Thymus (tissue), 11 donors: Measurements from ENCODE around the gene EFEMP1. TPM values are rescaled to one million over a fixed set of nuclear protein-coding genes. Genes with fewer than 3 reads are reported as not detected.

Source experiments
- DNase-seq, 9 donors: peaks; one replicate each; pipeline ENCODE4 v3.0.0-alpha.2; 2013; ENCODE audit warnings: low spot score in 9 of 9, low read depth in 6 of 9, missing footprints in 1 of 9
- H3K27ac ChIP-seq, 2 donors: one replicate each; pipeline ENCODE4 v1.5.1; 2013; ENCODE audit warnings: control low read depth in 1 of 2, low read depth in 1 of 2, low read length in 1 of 2, mild to moderate bottlenecking in 1 of 2, moderate library complexity in 1 of 2
- H3K27me3 ChIP-seq, 2 donors: one replicate each; pipeline ENCODE4 v1.5.1; 2013; ENCODE audit warnings: low read length in 1 of 2; ENCODE audit not compliant: control insufficient read depth in 2 of 2, insufficient read depth in 1 of 2
- H3K36me3 ChIP-seq, 2 donors: one replicate each; pipeline ENCODE4 v1.5.1; 2013; ENCODE audit warnings: low read length in 1 of 2, mild to moderate bottlenecking in 1 of 2, moderate library complexity in 1 of 2; ENCODE audit not compliant: control insufficient read depth in 2 of 2, insufficient read depth in 2 of 2
- H3K4me1 ChIP-seq, 2 donors: one replicate each; pipeline ENCODE4 v1.5.1; 2013; ENCODE audit warnings: low read length in 2 of 2; ENCODE audit not compliant: control insufficient read depth in 2 of 2, insufficient read depth in 2 of 2
- H3K4me3 ChIP-seq, 2 donors: one replicate each; pipeline ENCODE4 v1.5.1; 2013; ENCODE audit warnings: low read length in 2 of 2, control low read depth in 1 of 2, mild to moderate bottlenecking in 1 of 2
- H3K9me3 ChIP-seq, 2 donors: one replicate each; pipeline ENCODE4 v1.5.1; 2013; ENCODE audit warnings: low read length in 1 of 2, mild to moderate bottlenecking in 1 of 2; ENCODE audit not compliant: control insufficient read depth in 2 of 2, insufficient read depth in 1 of 2
- WGBS: extraction: QIAGEN DNeasy Blood & Tissue Kit; methylation state at CpG from one replicate; pipeline ENCODE4 v1.1.7; 2013; 5-methylcytosine and 5-hydroxymethylcytosine counted together
- polyA plus RNA-seq: library from polyadenylated mRNA; stranded (reverse); fragments of 200-250 nt; gene quantifications from one replicate; pipeline ENCODE4 v1.2.3, GENCODE V29; 2013
- total RNA-seq: library from RNA; stranded (reverse); fragments of 120-200 nt; gene quantifications from one replicate; pipeline ENCODE4 v1.2.4, GENCODE V29; 2013
- donor health status: healthy.

The EFEMP1 gene
- total and polyA plus RNA-seq, 2 donors = 4.0 to 24.3 TPM

DNA sequence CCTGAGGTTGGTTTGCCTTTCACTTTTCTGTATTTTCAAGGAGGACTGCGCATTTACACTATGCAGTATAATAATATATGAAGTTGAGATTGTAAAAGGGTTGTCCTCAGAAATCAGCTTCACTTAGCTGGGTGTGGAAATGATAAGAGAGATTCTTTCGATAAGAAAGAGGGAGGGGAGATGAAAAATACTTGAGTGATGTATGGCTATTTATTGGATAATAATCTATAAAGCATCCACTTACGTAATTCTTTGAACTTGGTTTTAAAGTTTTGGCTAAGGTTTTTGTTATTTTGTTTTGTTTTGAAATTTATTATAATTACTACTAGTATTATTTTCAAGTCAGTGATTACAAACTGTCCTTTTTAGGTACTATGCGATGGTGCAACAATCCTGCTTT is 40.6 kb downstream of the EFEMP1 start:
- DNase-seq = no peak
- Histone ChIP-seq H3K36me3 (no peaks in the 10 kb centered on the region), H3K4me3 (no peak overlapping the region), H3K9me3 (no peaks in the 10 kb centered on the region), H3K27me3 (no peaks in the 10 kb centered on the region), H3K27ac (no peak overlapping the region), H3K4me1 (no peaks in the 10 kb centered on the region)
- WGBS = 98% methylated on average over 4 of the region's 4 CpGs

DNA sequence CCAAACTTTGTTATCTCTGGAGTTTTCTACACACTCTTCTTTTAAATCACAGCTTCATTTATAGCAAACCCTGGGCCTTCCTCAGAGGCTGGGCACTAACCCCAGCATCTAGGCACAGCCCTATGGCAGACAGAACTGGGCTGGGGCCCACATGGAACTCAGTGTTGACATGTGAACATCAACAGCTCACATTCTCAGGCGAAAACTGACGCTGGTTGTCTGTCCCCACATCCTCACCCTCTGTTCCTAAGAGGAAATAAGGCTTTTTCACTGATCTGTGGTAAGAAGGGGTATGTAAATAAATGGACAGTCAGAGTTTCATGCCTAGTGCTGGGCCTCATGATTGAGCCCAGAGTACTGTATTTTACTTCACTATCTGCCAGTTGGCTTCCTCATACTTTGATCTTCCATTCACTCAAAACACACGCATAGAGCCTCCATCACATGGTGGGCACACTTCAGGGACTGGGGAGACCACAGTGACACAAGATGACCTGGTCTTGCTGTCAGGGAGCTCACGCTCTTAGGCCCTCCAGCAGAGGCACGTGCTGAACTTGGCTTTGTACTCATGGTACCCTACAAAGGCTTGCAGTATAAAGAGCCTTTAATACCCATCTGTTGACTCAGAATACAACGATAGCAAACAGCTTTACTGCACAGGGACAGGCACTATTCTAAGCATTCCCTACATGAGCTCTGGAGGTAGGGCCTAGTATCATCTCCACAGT is 43.0 kb downstream of the EFEMP1 start:
- Histone ChIP-seq H3K9me3 (no peaks in the 10 kb centered on the region), H3K4me3 (no peak overlapping the region), H3K36me3 (no peaks in the 10 kb centered on the region), H3K4me1 (no peaks in the 10 kb centered on the region), H3K27me3 (no peaks in the 10 kb centered on the region), H3K27ac (no peak overlapping the region)
- no peak for DNase-seq
- WGBS = 96% methylated on average over 6 of the region's 6 CpGs

DNA sequence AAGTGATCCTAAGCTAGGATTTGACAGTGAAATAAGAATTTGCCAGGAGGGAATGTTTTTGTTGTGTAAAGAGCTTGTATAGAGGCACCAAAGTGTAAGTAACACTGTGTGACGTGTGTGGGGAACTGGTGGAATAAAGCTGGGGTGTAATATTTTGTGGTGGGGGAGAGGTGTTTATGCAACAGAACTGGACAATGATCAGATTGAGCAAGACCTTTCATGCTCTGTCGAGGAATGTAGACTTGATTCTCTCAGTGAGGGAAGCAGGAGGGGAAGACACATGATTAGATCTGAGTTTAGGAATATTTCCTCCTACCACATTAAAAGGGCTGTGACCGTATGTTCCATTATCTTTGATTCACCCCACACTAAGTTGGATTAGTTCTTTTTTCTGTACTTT is 43.6 kb downstream of the EFEMP1 start:
- 81% methylated on average over 3 of the region's 3 CpGs for WGBS
- no peaks in the 10 kb centered on the region for H3K27me3 ChIP-seq
- H3K4me1 ChIP-seq = no peaks in the 10 kb centered on the region
- no peak for DNase-seq
- H3K4me3 ChIP-seq = no peak overlapping the region
- H3K27ac ChIP-seq = no peak overlapping the region
- H3K36me3 ChIP-seq = no peaks in the 10 kb centered on the region
- H3K9me3 ChIP-seq = no peaks in the 10 kb centered on the region

DNA sequence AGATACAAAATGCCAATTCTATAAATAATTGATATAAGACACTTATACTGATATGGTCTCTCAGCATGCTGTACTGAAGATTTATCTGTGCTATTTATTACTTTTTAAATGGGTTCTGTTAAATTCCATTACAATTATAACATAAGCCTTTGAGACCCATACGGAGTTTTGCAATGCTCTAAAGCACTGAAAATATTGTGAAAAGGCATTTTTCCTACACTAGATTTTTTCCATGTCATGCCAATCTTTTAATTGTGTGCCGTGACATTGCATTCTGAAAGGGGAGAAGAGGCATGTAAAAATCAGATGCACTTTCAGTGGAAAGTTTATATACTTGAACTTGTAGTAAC is 46.5 kb downstream of the EFEMP1 start:
- DNase-seq = no peak
- H3K4me3 ChIP-seq = no peak overlapping the region
- H3K4me1 ChIP-seq = no peaks in the 10 kb centered on the region
- no peak overlapping the region for H3K27ac ChIP-seq
- no peaks in the 10 kb centered on the region for H3K9me3 ChIP-seq
- no peaks in the 10 kb centered on the region for H3K36me3 ChIP-seq
- WGBS = 92% methylated on average over 2 of the region's 2 CpGs
- H3K27me3 ChIP-seq = no peaks in the 10 kb centered on the region

DNA sequence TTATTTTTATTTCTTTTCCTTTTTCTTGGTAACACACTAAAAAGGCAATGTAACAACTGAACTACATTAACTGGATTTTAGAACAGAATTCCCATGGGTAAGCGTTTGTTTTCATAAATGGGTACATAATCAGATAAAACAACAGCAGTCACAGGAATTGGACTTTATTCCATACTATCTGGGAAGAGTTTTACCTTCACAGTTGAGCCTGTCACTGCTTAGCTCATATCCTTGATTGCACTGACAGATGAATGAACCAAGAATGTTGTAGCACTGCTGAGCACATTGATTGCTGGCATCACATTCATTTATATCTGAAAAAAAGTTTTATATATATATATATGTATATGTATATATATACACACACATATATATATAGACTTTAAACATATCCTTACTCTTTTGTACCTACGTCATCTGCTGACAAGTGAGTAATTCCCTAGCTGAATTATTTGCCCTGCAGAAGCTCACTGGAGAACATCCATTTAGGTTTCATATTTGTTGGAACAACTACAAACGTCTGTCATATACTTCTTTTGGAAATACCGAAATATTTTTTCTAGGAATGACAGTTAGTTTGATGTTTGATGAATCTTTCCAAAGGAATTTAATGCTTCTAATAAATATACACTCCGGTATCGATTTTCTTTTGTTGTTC is 47.0 kb downstream of the EFEMP1 start:
- whole genome bisulfite sequencing = 89% methylated on average over 6 of the region's 6 CpGs
- H3K9me3 ChIP-seq = no peaks in the 10 kb centered on the region

DNA sequence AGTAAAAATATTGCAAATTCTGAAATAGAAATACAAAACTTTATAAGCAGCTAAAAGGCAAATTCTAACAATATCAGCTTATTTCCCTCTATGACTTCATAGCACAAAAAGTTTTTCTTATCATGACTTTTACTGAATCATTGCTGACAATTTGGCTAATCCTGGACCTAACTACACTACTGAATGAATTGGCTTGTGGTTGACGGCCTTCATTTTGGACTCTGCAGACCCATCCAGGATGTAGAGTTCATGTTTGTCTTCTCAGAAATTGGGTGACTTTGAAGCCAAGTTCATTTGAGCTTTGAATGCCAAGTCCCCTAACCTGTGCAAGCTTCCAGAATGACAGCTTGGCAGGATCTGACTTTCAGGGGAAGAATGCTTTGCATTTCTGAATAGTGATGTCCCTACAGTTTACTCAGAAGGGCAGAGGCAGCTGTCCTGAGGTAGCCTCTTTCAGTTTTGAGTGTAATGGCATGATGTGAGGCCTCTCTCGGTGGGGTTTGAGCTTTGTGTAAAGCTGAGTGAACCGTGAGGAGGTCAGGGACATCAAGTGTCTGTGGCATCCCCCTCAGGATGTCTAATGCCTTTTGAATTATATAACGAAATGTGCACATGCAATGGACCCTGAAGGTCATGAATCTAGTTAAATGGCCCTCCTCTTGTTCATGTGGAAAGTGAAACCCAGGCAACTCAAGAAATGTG is 48.0 kb downstream of the EFEMP1 start:
- WGBS = 81% methylated on average over 4 of the region's 4 CpGs
- no peaks in the 10 kb centered on the region for H3K9me3 ChIP-seq
- no peaks in the 10 kb centered on the region for H3K36me3 ChIP-seq
- H3K4me3 ChIP-seq = no peak overlapping the region
- no peaks in the 10 kb centered on the region for H3K4me1 ChIP-seq
- DNase-seq = no peak
- H3K27me3 ChIP-seq = no peaks in the 10 kb centered on the region
- H3K27ac ChIP-seq = no peak overlapping the region

More for the DNA sequence above, 47.0 kb downstream of the EFEMP1 start:
- Histone ChIP-seq H3K27me3 (no peaks in the 10 kb centered on the region), H3K36me3 (no peaks in the 10 kb centered on the region), H3K4me3 (no peak overlapping the region), H3K4me1 (no peaks in the 10 kb centered on the region), H3K27ac (no peak overlapping the region)
- no peak for DNase-seq

DNA sequence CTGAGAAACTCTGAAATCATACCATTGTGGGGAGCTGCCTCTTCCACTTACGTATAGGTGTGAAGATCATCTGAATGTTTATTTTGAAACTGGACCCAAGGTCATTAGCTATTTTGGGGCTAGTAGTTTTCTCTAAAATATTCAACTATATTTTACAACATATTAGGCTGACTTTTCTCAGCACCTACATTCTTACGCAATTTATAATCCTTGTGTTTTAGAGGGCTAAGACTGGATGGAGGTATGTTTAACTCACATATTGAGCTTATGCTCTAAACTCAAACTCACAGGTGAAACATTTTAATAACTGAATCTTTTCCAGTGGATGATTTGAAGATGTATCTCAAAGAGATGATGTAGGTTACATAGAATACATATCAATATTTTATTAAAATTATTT is 49.2 kb downstream of the EFEMP1 start:
- H3K4me1 ChIP-seq = no peaks in the 10 kb centered on the region
- DNase-seq = no peak

DNA sequence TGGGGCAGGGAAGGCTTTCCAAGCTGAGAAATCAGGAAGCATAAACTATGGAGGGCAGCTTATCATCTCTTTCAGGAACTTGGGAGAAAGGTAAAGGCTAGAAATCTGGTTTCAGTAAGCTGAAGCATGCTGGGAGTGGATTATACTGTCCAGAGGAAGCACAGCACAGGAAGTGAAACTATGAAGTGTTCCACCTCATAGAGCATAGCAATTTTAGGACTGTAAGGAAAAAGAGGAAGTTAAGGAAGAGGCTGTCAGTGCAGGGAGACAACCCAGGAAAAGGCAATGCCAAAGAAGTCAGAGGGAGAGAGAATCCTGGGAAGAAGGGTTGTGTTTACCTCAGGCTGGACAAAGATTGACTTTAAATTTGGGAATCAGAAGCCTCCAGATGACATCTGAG is 51.9 kb downstream of the EFEMP1 start:
- peak in 2 of 9 donors; percentile 4 to 5 for DNase-seq
- Histone ChIP-seq H3K4me1 (no peaks in the 10 kb centered on the region), H3K9me3 (no peaks in the 10 kb centered on the region), H3K4me3 (no peak overlapping the region), H3K27ac (no peak overlapping the region), H3K36me3 (no peaks in the 10 kb centered on the region), H3K27me3 (no peaks in the 10 kb centered on the region)

More for the DNA sequence above, 49.2 kb downstream of the EFEMP1 start:
- Histone ChIP-seq H3K36me3 (no peaks in the 10 kb centered on the region), H3K27ac (no peak overlapping the region), H3K27me3 (no peaks in the 10 kb centered on the region), H3K9me3 (no peaks in the 10 kb centered on the region), H3K4me3 (no peak overlapping the region)
- 96% methylated on average over 2 of the region's 2 CpGs for WGBS

DNA sequence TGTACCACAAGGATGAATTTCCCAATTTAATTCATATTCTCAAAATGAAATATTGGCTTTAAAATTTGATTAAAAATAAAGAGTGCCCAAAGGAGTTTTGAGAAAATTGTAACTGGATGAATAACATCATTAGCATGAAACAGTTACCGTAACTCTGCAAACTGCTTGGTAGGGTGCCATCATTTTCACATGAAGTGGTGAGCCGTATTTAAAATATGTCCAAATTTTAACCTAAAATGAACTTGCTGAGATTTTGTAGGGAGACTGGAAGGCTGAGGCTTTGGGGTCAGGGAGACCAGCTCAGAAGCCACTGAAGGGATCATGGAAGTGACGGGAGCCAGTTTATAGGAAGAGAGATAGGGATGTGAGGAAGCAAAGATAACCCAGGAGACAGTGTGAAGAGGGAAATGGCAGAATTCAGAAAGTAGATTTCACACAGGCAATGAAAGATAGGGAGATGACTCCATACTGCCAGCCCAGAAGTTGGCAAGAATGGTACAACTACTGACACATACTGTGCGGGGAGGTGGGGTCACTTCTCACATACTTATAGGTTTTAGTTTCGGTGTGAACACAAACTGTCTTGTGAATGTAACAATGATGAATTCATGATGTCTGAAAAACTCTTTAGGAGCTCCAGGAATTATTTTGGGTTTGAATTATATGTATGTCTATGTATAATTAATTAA is 53.8 kb downstream of the EFEMP1 start:
- H3K36me3 ChIP-seq = no peaks in the 10 kb centered on the region
- WGBS = 97% methylated on average over 5 of the region's 5 CpGs
- DNase-seq = no peak
- H3K27me3 ChIP-seq = no peaks in the 10 kb centered on the region
- H3K27ac ChIP-seq = no peak overlapping the region
- no peak overlapping the region for H3K4me3 ChIP-seq
- no peaks in the 10 kb centered on the region for H3K4me1 ChIP-seq
- no peaks in the 10 kb centered on the region for H3K9me3 ChIP-seq
